Lung (tissue), 12 donors: ENCODE data around the gene TUSC2. TPM values are rescaled to one million over a fixed set of nuclear protein-coding genes. Genes with fewer than 3 reads are reported as not detected.
A peak's percentile ranks its signal among the peaks of the same experiment; 100 is the strongest.

Source experiments
- ATAC-seq: fragments of 200-7000 bp; cut with Tn5 transposase; one replicate; pipeline ENCODE4 v1.9.1; 2020; ENCODE audit warnings: moderate number of reproducible peaks; ENCODE audit not compliant: insufficient read depth, low FRiP score
- DNase-seq, 3 donors: peaks; one replicate each; pipeline ENCODE4 v3.0.0-alpha.2; 2013 to 2017
- H3K27ac ChIP-seq, 2 donors: one replicate each; pipeline ENCODE4 v1.5.1; 2013; ENCODE audit warnings: mild to moderate bottlenecking in 2 of 2, moderate library complexity in 2 of 2, control low read depth in 1 of 2, inconsistent platforms in 1 of 2, low read depth in 1 of 2, low read length in 1 of 2
- H3K27me3 ChIP-seq, 3 donors: one replicate each; pipeline ENCODE4 v1.5.1; 2013; ENCODE audit warnings: low read length in 2 of 3; ENCODE audit not compliant: control insufficient read depth in 3 of 3, insufficient read depth in 3 of 3
- H3K36me3 ChIP-seq, 4 donors: one replicate each; pipeline ENCODE4 v1.5.1; 2013; ENCODE audit warnings: low read length in 4 of 4, mild to moderate bottlenecking in 1 of 4, moderate library complexity in 1 of 4; ENCODE audit not compliant: control insufficient read depth in 4 of 4, insufficient read depth in 4 of 4
- H3K4me1 ChIP-seq, 5 donors: one replicate each; pipeline ENCODE4 v1.5.1; 2013; ENCODE audit warnings: low read length in 5 of 5, mild to moderate bottlenecking in 2 of 5, moderate library complexity in 1 of 5; ENCODE audit not compliant: control insufficient read depth in 5 of 5, insufficient read depth in 5 of 5
- H3K4me3 ChIP-seq: one replicate; pipeline ENCODE4 v1.5.1; 2013; ENCODE audit warnings: mild to moderate bottlenecking, control low read depth, moderate library complexity
- H3K9ac ChIP-seq, 2 donors: one replicate each; pipeline ENCODE4 v1.5.1; 2013; ENCODE audit warnings: low read length in 2 of 2, control low read depth in 1 of 2; ENCODE audit not compliant: insufficient read depth in 1 of 2
- H3K9me3 ChIP-seq, 4 donors: one replicate each; pipeline ENCODE4 v1.5.1; 2013; ENCODE audit warnings: low read length in 3 of 4, mild to moderate bottlenecking in 1 of 4, moderate library complexity in 1 of 4; ENCODE audit not compliant: control insufficient read depth in 4 of 4, insufficient read depth in 3 of 4
- CTCF ChIP-seq: IDR thresholded peaks from 2 replicates; pipeline ENCODE4 v1.5.1; 2012; ENCODE audit warnings: mild to moderate bottlenecking; ENCODE audit errors: control extremely low read depth, extremely low read depth
- WGBS, 2 donors: extraction: QIAGEN DNeasy Blood & Tissue Kit; methylation state at CpG; one replicate each; pipeline ENCODE4 v1.1.7; 2013; 5-methylcytosine and 5-hydroxymethylcytosine counted together
- polyA plus RNA-seq, 2 donors: library from polyadenylated mRNA; stranded (reverse); fragments of 200-250 nt; gene quantifications; one replicate each; pipeline ENCODE4 v1.2.1, GENCODE V29; 2013
- total RNA-seq, 2 donors: library from RNA; depleted of rRNA in 1 of 2; stranded (reverse); fragments of >200 nt in 1 of 2; gene quantifications; one replicate each; pipeline ENCODE4 v1.2.1, GENCODE V29; 2014 to 2021
- donor health status: control.
- donor health status: control.
- donor health status: Bipolar disorder and iron deficiency.
- donor health status: healthy.
- donor health status: DM: yes; HTN: yes; CAD: no.

Gene TUSC2
- total and polyA plus RNA-seq, 4 donors, result 11.1 to 54.5 (median 30.5) TPM

DNA sequence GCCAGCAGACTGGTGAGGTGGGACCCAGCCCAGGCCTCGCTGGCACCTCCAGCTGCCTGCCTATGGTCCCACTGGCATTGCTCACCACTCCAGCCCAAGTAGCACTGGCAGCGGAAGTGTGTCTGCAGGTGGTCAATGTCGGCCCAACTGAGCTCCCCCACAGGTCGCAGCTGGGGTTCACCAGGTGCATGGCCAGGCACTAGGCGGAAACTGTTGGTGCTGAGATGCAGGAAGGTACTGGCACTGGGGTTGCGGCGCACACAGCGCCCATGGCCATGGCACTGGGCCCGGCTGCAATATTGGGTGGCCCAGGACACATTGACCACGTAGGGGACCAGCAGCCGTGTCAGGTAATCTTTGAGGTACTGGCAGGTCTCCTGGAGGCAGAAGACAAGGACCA lies 9.9 kb downstream of the TUSC2 start:
- TF ChIP-seq CTCF, result no peak
- WGBS, 2 donors, result 75 to 81% methylated on average over 11 of the region's 11 CpGs
- Histone ChIP-seq H3K27me3 (no peaks in the 10 kb centered on the region), H3K4me1 (peaks cover 0 to 54% (median 13%) of the 10 kb centered on the region in 5 donors), H3K9me3 (no peaks in the 10 kb centered on the region), H3K36me3 (peaks cover 0 to 21% (median 16%) of the 10 kb centered on the region in 4 donors), H3K27ac (peak overlapping the region in 1 of 2 donors; percentile 77), H3K4me3 (peak overlapping the region; percentile 89), H3K9ac (no peak overlapping the region)
- DNase-seq (no peak), ATAC-seq (no peak)

DNA sequence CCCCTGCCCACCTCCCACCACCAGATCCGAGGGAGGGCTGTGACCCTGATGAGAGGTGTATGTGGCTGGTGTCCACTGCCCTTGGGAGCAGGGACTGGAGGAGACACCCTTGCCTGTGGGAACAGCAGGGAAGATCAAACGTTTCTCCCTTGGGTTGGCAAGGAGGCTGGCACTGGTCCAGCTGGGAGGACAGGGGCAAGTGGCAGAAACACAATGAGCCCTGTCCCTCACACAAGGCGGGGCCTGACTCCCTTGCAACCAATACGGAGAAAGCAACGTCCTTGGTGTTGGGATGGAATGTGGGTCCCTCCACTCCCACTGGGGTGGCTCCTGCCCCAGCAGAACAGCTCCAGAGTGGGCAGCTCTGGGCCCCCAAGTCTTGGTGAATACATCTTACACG lies 10.7 kb downstream of the TUSC2 start:
- Histone ChIP-seq H3K4me1 (peaks cover 0 to 52% (median 8%) of the 10 kb centered on the region in 5 donors), H3K27ac (peak overlapping the region in 1 of 2 donors; percentile 90), H3K9me3 (no peaks in the 10 kb centered on the region), H3K4me3 (no peak overlapping the region), H3K9ac (no peak overlapping the region), H3K36me3 (peaks cover 0 to 21% (median 16%) of the 10 kb centered on the region in 4 donors), H3K27me3 (no peaks in the 10 kb centered on the region)
- 48 to 83% methylated on average over 6 of the region's 6 CpGs for WGBS, 2 donors
- ATAC-seq (no peak), DNase-seq (no peak)
- TF ChIP-seq CTCF, result no peak

GRCh38 chr3:50316657-50317242 lies 11.3 kb downstream of the TUSC2 start:
- no peak for TF ChIP-seq CTCF
- peaks cover 0 to 21% (median 16%) of the 10 kb centered on the region in 4 donors for H3K36me3 ChIP-seq
- H3K9me3 ChIP-seq, result no peaks in the 10 kb centered on the region
- H3K27me3 ChIP-seq, result no peaks in the 10 kb centered on the region
- WGBS, 2 donors, result 44 to 69% methylated on average over 9 of the region's 9 CpGs
- ATAC-seq (peak; percentile 50), DNase-seq (no peak)
- no peak overlapping the region for H3K9ac ChIP-seq
- H3K4me3 ChIP-seq, result no peak overlapping the region
- H3K4me1 ChIP-seq, result peaks cover 0 to 48% (median 8%) of the 10 kb centered on the region in 5 donors
- peak overlapping the region in 1 of 2 donors; percentile 90 for H3K27ac ChIP-seq
